Stimulated activated effector memory CD8-positive, alpha-beta T cell treated with anti-CD3 and anti-CD28 coated beads, Interleukin-12 subunit alpha, Interleukin-12 subunit beta, amount 100 ng/mL, for 72 hours (primary cell): ENCODE results near the gene CASKIN2.
"Not testable (repeated sequence)": the region's sequence is repeated elsewhere in the genome, so short reads cannot be mapped to it uniquely, and the experiment has no call there.

Source experiments
- ATAC-seq: fragments of 150-1000 bp; cut with Tn5 transposase; 2 replicates; pipeline ENCODE4 v1.10.0; 2021
- DNase-seq, 2 donors: peaks; one replicate each; pipeline ENCODE4 v3.0.0; 2021 to 2022; ENCODE audit warnings: low spot score in 2 of 2
- H3K27ac Mint-ChIP-seq: one replicate; pipeline ENCODE4 v1.8.0; 2022; ENCODE audit warnings: mild to moderate bottlenecking, mixed read lengths
- H3K36me3 Mint-ChIP-seq: one replicate; pipeline ENCODE4 v1.8.0; 2022; ENCODE audit warnings: mild to moderate bottlenecking, mixed read lengths
- H3K4me1 Mint-ChIP-seq: one replicate; pipeline ENCODE4 v1.8.0; 2022; ENCODE audit warnings: mixed read lengths
- H3K4me3 Mint-ChIP-seq: one replicate; pipeline ENCODE4 v1.8.0; 2022; ENCODE audit warnings: mild to moderate bottlenecking, mixed read lengths
- H3K9me3 Mint-ChIP-seq: one replicate; pipeline ENCODE4 v1.8.0; 2022; ENCODE audit warnings: mixed read lengths

The CASKIN2 gene

GRCh38 chr17:75530837-75531720 is 15.7 kb upstream of the CASKIN2 start:
- ATAC-seq, result no peak
- Mint-ChIP-seq H3K4me3 (no peak overlapping the region), H3K9me3 (no peaks in the 10 kb centered on the region), H3K36me3 (peaks cover 36% of the 10 kb centered on the region), H3K4me1 (peaks cover 36% of the 10 kb centered on the region), H3K27ac (peak overlapping the region; percentile 43)
- DNase-seq, result no peak

- Mint-ChIP-seq H3K36me3 (peaks cover 35% of the 10 kb centered on the region), H3K9me3 (no peaks in the 10 kb centered on the region), H3K4me1 (peaks cover 9% of the 10 kb centered on the region), H3K27ac (no peak overlapping the region), H3K4me3 (peak overlapping the region; percentile 78)
- ATAC-seq (no peak), DNase-seq (no peak)
Observed at GRCh38 chr17:75526555-75527270, 11.4 kb upstream of the CASKIN2 start.

- Mint-ChIP-seq H3K36me3 (peaks cover 35% of the 10 kb centered on the region), H3K27ac (no peak overlapping the region), H3K4me1 (peaks cover 9% of the 10 kb centered on the region), H3K4me3 (peak overlapping the region; percentile 78), H3K9me3 (no peaks in the 10 kb centered on the region)
- ATAC-seq (peak; percentile 51), DNase-seq (no peak)
Observed at GRCh38 chr17:75525806-75526554, 10.6 kb upstream of the CASKIN2 start.

GRCh38 chr17:75524970-75525805 is 9.9 kb upstream of the CASKIN2 start, which contains the start of gene LLGL2:
Gene LLGL2, plus strand, starts transcription at chr17:75525697. Its CDS starts 17,730 bp downstream, at chr17:75543427.
- Mint-ChIP-seq H3K9me3 (no peaks in the 10 kb centered on the region), H3K27ac (no peak within 1 kb of the TSS)
- ATAC-seq, result peak; percentile 94

GRCh38 chr17:75524269-75524969 is 9.1 kb upstream of the CASKIN2 start:
- Mint-ChIP-seq H3K4me3 (peak overlapping the region; percentile 78), H3K4me1 (peaks cover 9% of the 10 kb centered on the region), H3K36me3 (peaks cover 51% of the 10 kb centered on the region), H3K27ac (no peak overlapping the region), H3K9me3 (no peaks in the 10 kb centered on the region)
- DNase-seq, result no peak
- ATAC-seq, result no peak

More at GRCh38 chr17:75524970-75525805, 9.9 kb upstream of the CASKIN2 start, which contains the start of gene LLGL2:
- Mint-ChIP-seq H3K4me1 (peaks cover 9% of the 10 kb centered on the region), H3K36me3 (peaks cover 43% of the 10 kb centered on the region), H3K4me3 (peak within 1 kb of the TSS; percentile 78)
- peak; percentile 78 to 89 for DNase-seq

GRCh38 chr17:75523647-75524046 is 8.3 kb upstream of the CASKIN2 start:
- no peak overlapping the region for H3K4me3 Mint-ChIP-seq

GRCh38 chr17:75521951-75522727 is 6.8 kb upstream of the CASKIN2 start:
- ATAC-seq (no peak), DNase-seq (no peak)
- H3K4me3 Mint-ChIP-seq, result no peak overlapping the region
- H3K4me1 Mint-ChIP-seq, result peaks cover 27% of the 10 kb centered on the region
- no peaks in the 10 kb centered on the region for H3K9me3 Mint-ChIP-seq
- H3K36me3 Mint-ChIP-seq, result peaks cover 63% of the 10 kb centered on the region
- no peak overlapping the region for H3K27ac Mint-ChIP-seq

More at GRCh38 chr17:75523647-75524046, 8.3 kb upstream of the CASKIN2 start:
- Mint-ChIP-seq H3K27ac (no peak overlapping the region), H3K4me1 (peaks cover 12% of the 10 kb centered on the region), H3K9me3 (no peaks in the 10 kb centered on the region), H3K36me3 (peaks cover 59% of the 10 kb centered on the region)
- ATAC-seq, result no peak
- no peak for DNase-seq

- Mint-ChIP-seq H3K9me3 (no peaks in the 10 kb centered on the region), H3K4me1 (peaks cover 24% of the 10 kb centered on the region), H3K27ac (no peak overlapping the region), H3K36me3 (peaks cover 63% of the 10 kb centered on the region), H3K4me3 (no peak overlapping the region)
- DNase-seq (no peak), ATAC-seq (no peak)
Observed at GRCh38 chr17:75521290-75521689, 6.0 kb upstream of the CASKIN2 start.

- Mint-ChIP-seq H3K4me1 (peaks cover 22% of the 10 kb centered on the region), H3K36me3 (peaks cover 63% of the 10 kb centered on the region)
- H3K9me3 Mint-ChIP-seq, H3K4me3 Mint-ChIP-seq, ATAC-seq, DNase-seq, H3K27ac Mint-ChIP-seq: not testable (repeated sequence)
Observed at GRCh38 chr17:75520413-75520812, 5.1 kb upstream of the CASKIN2 start.

- Mint-ChIP-seq H3K9me3 (no peaks in the 10 kb centered on the region), H3K36me3 (peaks cover 58% of the 10 kb centered on the region), H3K4me3 (peak overlapping the region; percentile 76), H3K27ac (peak overlapping the region; percentile 79), H3K4me1 (peaks cover 22% of the 10 kb centered on the region)
- DNase-seq (no peak), ATAC-seq (no peak)
Observed at GRCh38 chr17:75518983-75519537, 3.7 kb upstream of the CASKIN2 start.

GRCh38 chr17:75518201-75518600 is 2.9 kb upstream of the CASKIN2 start:
- peak; percentile 36 for ATAC-seq
- Mint-ChIP-seq H3K36me3 (peaks cover 54% of the 10 kb centered on the region), H3K9me3 (no peaks in the 10 kb centered on the region), H3K4me1 (peaks cover 22% of the 10 kb centered on the region), H3K27ac (peak overlapping the region; percentile 79), H3K4me3 (peak overlapping the region; percentile 76)
- no peak for DNase-seq

- no peaks in the 10 kb centered on the region for H3K9me3 Mint-ChIP-seq
- DNase-seq, result peak in 1 of 2 donors; percentile 75
- peaks cover 46% of the 10 kb centered on the region for H3K36me3 Mint-ChIP-seq
- peaks cover 22% of the 10 kb centered on the region for H3K4me1 Mint-ChIP-seq
- H3K27ac Mint-ChIP-seq, result peak overlapping the region; percentile 79
- peak overlapping the region; percentile 76 for H3K4me3 Mint-ChIP-seq
- peak; percentile 4 for ATAC-seq
Observed at GRCh38 chr17:75517297-75517865, 2.0 kb upstream of the CASKIN2 start.
